ENCODE results near the gene HDAC9. TPM values are rescaled to one million over a fixed set of nuclear protein-coding genes. Genes with fewer than 3 reads are reported as not detected.

HDAC9 gene
- total RNA-seq, 4 donors from 2014 or later, result 3.0 to 14.0 (median 5.6) TPM

DNA sequence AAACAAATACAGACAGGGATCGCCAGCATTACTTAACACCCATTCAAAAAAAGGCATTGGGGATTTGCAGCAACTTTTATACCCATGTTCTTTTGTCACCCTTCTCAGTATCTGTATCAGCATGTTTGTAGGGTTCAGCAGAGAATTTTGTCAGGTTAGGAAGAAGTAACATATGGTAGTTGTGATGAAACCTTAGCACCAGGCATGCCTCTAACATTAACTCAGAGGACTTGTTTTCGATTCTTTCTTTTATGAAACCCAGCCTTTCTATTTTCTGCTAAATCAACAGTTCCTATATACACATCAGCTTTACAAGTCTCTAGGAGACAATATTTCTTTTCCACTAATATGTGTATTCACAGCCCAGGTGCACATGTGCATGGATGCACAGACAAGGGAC lies 22.4 kb upstream of the HDAC9 start:
- Histone ChIP-seq H3K4me3 (no peak overlapping the region), H3K9me3 (no peaks in the 10 kb centered on the region), H3K27ac (no peak overlapping the region), H3K27me3 (no peaks in the 10 kb centered on the region), H3K36me3 (no peaks in the 10 kb centered on the region), H3K4me1 (no peaks in the 10 kb centered on the region)
- TF ChIP-seq, protein P1, sequence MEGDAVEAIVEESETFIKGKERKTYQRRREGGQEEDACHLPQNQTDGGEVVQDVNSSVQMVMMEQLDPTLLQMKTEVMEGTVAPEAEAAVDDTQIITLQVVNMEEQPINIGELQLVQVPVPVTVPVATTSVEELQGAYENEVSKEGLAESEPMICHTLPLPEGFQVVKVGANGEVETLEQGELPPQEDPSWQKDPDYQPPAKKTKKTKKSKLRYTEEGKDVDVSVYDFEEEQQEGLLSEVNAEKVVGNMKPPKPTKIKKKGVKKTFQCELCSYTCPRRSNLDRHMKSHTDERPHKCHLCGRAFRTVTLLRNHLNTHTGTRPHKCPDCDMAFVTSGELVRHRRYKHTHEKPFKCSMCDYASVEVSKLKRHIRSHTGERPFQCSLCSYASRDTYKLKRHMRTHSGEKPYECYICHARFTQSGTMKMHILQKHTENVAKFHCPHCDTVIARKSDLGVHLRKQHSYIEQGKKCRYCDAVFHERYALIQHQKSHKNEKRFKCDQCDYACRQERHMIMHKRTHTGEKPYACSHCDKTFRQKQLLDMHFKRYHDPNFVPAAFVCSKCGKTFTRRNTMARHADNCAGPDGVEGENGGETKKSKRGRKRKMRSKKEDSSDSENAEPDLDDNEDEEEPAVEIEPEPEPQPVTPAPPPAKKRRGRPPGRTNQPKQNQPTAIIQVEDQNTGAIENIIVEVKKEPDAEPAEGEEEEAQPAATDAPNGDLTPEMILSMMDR (IDR thresholded peaks at IDR 0.05 in 4 of 5, conservative IDR thresholded peaks at IDR 0.05 in 1 of 5), result no peak
- no peak for TF ChIP-seq POLR2A (IDR thresholded peaks at IDR 0.05)
- DNase-seq (no peak), ATAC-seq (no peak)
- intact Hi-C loops (cut with DNase I; ENCODE audit: low total_unique reads) (no loop called here), in situ Hi-C loops (cut with MboI; ENCODE audit: low sequenced_read_pairs in 4 of 4) (no loop called here)

DNA sequence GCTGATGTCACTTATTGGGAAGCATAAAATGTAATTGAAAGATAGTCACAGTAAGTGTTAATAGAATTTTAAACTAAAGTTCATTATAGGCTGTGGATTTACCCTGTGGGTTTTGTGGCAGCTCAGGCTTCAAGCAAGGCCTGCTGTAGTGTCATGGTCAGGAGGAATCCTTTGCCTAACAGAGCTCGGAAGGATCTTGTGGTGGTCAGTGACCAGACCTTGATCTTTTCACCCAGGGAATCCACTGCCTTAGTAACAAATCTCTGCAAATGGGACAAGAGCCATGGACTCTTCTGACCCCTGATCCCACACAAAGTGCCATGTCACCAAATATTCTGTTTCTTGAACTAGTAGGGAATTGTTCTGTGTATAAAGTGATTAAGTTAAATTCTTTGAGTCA lies 20.6 kb upstream of the HDAC9 start:
- no peak overlapping the region for H3K4me3 ChIP-seq
- in situ Hi-C loops (cut with MboI; ENCODE audit: low sequenced_read_pairs in 4 of 4), result no loop called here
- no peaks in the 10 kb centered on the region for H3K4me1 ChIP-seq
- ATAC-seq, result no peak
- intact Hi-C loops (cut with DNase I; ENCODE audit: low total_unique reads), result no loop called here
- no peak for DNase-seq
- H3K27ac ChIP-seq, result no peak overlapping the region
- no peaks in the 10 kb centered on the region for H3K27me3 ChIP-seq
- no peaks in the 10 kb centered on the region for H3K36me3 ChIP-seq
- TF ChIP-seq, protein P1 (IDR thresholded peaks at IDR 0.05 in 4 of 5, conservative IDR thresholded peaks at IDR 0.05 in 1 of 5), result no peak
- no peak for TF ChIP-seq POLR2A (IDR thresholded peaks at IDR 0.05)
- H3K9me3 ChIP-seq, result no peaks in the 10 kb centered on the region

DNA sequence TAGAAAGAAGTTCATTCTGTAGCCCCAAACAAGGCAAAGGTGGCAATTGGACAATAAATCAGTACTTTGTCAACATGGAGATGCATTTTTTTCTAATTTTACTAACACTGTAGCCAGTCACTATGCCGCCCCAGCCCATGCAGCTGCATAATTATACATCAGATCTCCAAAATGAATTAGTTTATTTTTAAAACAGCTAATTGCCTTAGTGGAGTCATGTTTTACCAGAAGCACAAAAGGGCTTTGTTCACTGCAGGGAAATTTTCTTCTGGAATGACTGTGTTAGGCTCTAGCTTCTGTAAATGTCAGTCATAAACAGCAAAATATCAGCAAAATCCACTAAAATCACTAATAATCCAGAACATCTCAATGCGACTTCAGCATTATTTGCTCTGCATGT lies 20.1 kb upstream of the HDAC9 start:
- H3K4me3 ChIP-seq, result no peak overlapping the region
- intact Hi-C loops (cut with DNase I; ENCODE audit: low total_unique reads) (no loop called here), in situ Hi-C loops (cut with MboI; ENCODE audit: low sequenced_read_pairs in 4 of 4) (no loop called here)
- ATAC-seq, result no peak
- DNase-seq, result no peak
- H3K4me1 ChIP-seq, result no peaks in the 10 kb centered on the region
- no peak overlapping the region for H3K27ac ChIP-seq
- no peaks in the 10 kb centered on the region for H3K27me3 ChIP-seq
- no peaks in the 10 kb centered on the region for H3K36me3 ChIP-seq
- TF ChIP-seq, protein P1 (IDR thresholded peaks at IDR 0.05 in 4 of 5, conservative IDR thresholded peaks at IDR 0.05 in 1 of 5), result no peak
- no peak for TF ChIP-seq POLR2A (IDR thresholded peaks at IDR 0.05)
- no peaks in the 10 kb centered on the region for H3K9me3 ChIP-seq

DNA sequence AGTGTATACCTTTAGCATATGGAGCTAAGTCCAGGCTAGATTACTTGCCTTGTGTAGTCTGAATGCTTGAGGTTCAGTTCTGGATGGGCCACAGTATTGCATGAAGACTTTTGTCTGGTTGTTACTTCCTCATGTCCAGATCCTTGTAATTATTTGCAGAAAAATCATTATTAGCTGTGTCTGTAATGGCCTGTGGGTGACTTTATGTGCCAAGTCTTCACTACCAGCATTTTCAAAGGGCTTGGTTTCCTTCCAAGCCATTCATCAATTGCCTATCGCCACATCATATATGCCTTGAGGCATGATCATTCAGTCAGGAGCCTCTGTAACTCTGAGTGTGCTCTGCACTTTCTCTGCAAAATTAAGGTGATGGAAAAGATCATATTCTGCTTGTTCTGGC lies 13.8 kb upstream of the HDAC9 start:
- Histone ChIP-seq H3K4me1 (no peaks in the 10 kb centered on the region), H3K27ac (no peak overlapping the region), H3K4me3 (no peak overlapping the region), H3K36me3 (no peaks in the 10 kb centered on the region), H3K9me3 (no peaks in the 10 kb centered on the region), H3K27me3 (no peaks in the 10 kb centered on the region)
- DNase-seq (no peak), ATAC-seq (no peak)
- intact Hi-C loops (cut with DNase I; ENCODE audit: low total_unique reads), result no loop called here
- TF ChIP-seq, protein P1 (IDR thresholded peaks at IDR 0.05 in 4 of 5, conservative IDR thresholded peaks at IDR 0.05 in 1 of 5), result no peak
- TF ChIP-seq POLR2A (IDR thresholded peaks at IDR 0.05), result no peak
- in situ Hi-C loops (cut with MboI; ENCODE audit: low sequenced_read_pairs in 4 of 4), result no loop called here

DNA sequence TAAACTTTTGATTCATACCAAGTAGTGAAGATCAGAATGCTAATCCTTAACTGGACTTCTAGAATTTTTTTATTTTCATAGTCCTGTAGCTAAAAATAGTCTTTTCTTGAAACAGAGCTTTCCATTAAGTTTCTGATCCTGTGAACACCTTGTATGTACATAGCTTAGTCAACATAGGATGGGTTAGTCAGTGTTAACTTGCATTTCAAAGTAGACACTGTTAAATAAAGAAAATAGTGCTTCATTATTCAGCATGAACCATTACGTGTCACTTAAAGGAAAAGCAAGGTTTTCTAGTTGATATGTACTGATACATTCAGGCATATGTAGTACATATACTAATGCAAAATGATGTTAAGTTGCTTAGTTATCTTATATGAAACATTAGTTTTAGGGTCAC lies 7.5 kb upstream of the HDAC9 start:
- Histone ChIP-seq H3K27me3 (no peaks in the 10 kb centered on the region), H3K9me3 (no peaks in the 10 kb centered on the region), H3K4me1 (peaks cover 7 to 12% of the 10 kb centered on the region in 2 donors), H3K36me3 (no peaks in the 10 kb centered on the region), H3K27ac (no peak overlapping the region), H3K4me3 (no peak overlapping the region)
- DNase-seq (no peak), ATAC-seq (no peak)
- intact Hi-C loops (cut with DNase I; ENCODE audit: low total_unique reads) (no loop called here), in situ Hi-C loops (cut with MboI; ENCODE audit: low sequenced_read_pairs in 4 of 4) (no loop called here)
- no peak for TF ChIP-seq POLR2A (IDR thresholded peaks at IDR 0.05)
- TF ChIP-seq, protein P1 (IDR thresholded peaks at IDR 0.05 in 4 of 5, conservative IDR thresholded peaks at IDR 0.05 in 1 of 5), result no peak
